ENCODE measurements around the gene OSGIN1.

OSGIN1 gene

GRCh38 chr16:83973581-83974385, 20.7 kb downstream of the OSGIN1 start:
- DNase-seq = no peak

- no peak for DNase-seq
Observed at GRCh38 chr16:83974475-83974874, 21.4 kb downstream of the OSGIN1 start.

GRCh38 chr16:83975590-83976260, 22.7 kb downstream of the OSGIN1 start:
- no peak for DNase-seq

- DNase-seq = no peak
Observed at GRCh38 chr16:83977056-83977815, 24.2 kb downstream of the OSGIN1 start.

- DNase-seq = no peak
Observed at GRCh38 chr16:83978401-83978904, 25.4 kb downstream of the OSGIN1 start.

- no peak for DNase-seq
Observed at GRCh38 chr16:83979441-83979840, 26.4 kb downstream of the OSGIN1 start.

GRCh38 chr16:83980794-83981193, 27.8 kb downstream of the OSGIN1 start:
- no peak for DNase-seq

- DNase-seq = no peak
Observed at GRCh38 chr16:83981799-83982198, 28.8 kb downstream of the OSGIN1 start.

GRCh38 chr16:83983491-83983890, 30.5 kb downstream of the OSGIN1 start:
- DNase-seq = no peak

GRCh38 chr16:83989300-83989699, 36.3 kb downstream of the OSGIN1 start:
- no peak for DNase-seq

GRCh38 chr16:83990492-83990891, 37.5 kb downstream of the OSGIN1 start:
- DNase-seq = no peak

- DNase-seq = no peak
Observed at GRCh38 chr16:83992624-83993023, 39.6 kb downstream of the OSGIN1 start.

- no peak for DNase-seq
Observed at GRCh38 chr16:83994087-83994486, 41.0 kb downstream of the OSGIN1 start.

- no peak for DNase-seq
Observed at GRCh38 chr16:83994703-83995102, 41.7 kb downstream of the OSGIN1 start.

- DNase-seq = no peak
Observed at GRCh38 chr16:83995754-83996153, 42.7 kb downstream of the OSGIN1 start.

- no peak for DNase-seq
Observed at GRCh38 chr16:83996481-83997252, 43.6 kb downstream of the OSGIN1 start.

- no peak for DNase-seq
Observed at GRCh38 chr16:83998091-83998490, 45.1 kb downstream of the OSGIN1 start.

GRCh38 chr16:84000989-84001642, 48.1 kb downstream of the OSGIN1 start:
- no peak for DNase-seq

- no peak for DNase-seq
Observed at GRCh38 chr16:84001726-84002125, 48.7 kb downstream of the OSGIN1 start.

GRCh38 chr16:84003038-84003437, 50.0 kb downstream of the OSGIN1 start:
- no peak for DNase-seq

- no peak for DNase-seq
Observed at GRCh38 chr16:84004442-84004841, 51.4 kb downstream of the OSGIN1 start.

- no peak for DNase-seq
Observed at GRCh38 chr16:84005391-84005790, 52.4 kb downstream of the OSGIN1 start.

Measured in T-helper 9 cell (primary cell).